Liver (tissue), 9 donors: Measurements from ENCODE around the gene MYO15A. TPM values are rescaled to one million over a fixed set of nuclear protein-coding genes. Genes with fewer than 3 reads are reported as not detected.

ENCODE experiments used
- DNase-seq: peaks from one replicate; pipeline ENCODE4 v3.0.0-alpha.2; 2017; ENCODE audit warnings: low spot score
- H3K27ac ChIP-seq, 2 donors: one replicate each; pipeline ENCODE4 v1.7.0; 2013; ENCODE audit warnings: inconsistent platforms in 2 of 2, low read length in 2 of 2, control low read depth in 1 of 2, low read depth in 1 of 2, mild to moderate bottlenecking in 1 of 2
- H3K27me3 ChIP-seq, 4 donors: one replicate each; pipeline versions ENCODE4 v1.6.1 to v1.7.0; 2013; ENCODE audit warnings: low read length in 3 of 4, inconsistent platforms in 1 of 4, mild to moderate bottlenecking in 1 of 4, moderate library complexity in 1 of 4; ENCODE audit not compliant: control insufficient read depth in 4 of 4, insufficient read depth in 4 of 4
- H3K36me3 ChIP-seq, 4 donors: one replicate each; pipeline versions ENCODE4 v1.6.1 to v1.7.0; 2013; ENCODE audit warnings: low read length in 3 of 4, mild to moderate bottlenecking in 3 of 4, low read depth in 1 of 4, moderate library complexity in 1 of 4; ENCODE audit not compliant: control insufficient read depth in 4 of 4, insufficient read depth in 3 of 4
- H3K4me1 ChIP-seq, 4 donors: one replicate each; pipeline versions ENCODE4 v1.6.1 to v1.7.0; 2013; ENCODE audit warnings: low read length in 3 of 4, mild to moderate bottlenecking in 3 of 4, moderate library complexity in 1 of 4; ENCODE audit not compliant: control insufficient read depth in 4 of 4, insufficient read depth in 4 of 4
- H3K4me3 ChIP-seq, 3 donors: one replicate each; pipeline versions ENCODE4 v1.6.1 to v1.7.0; 2013; ENCODE audit warnings: low read length in 3 of 3, control low read depth in 1 of 3, low read depth in 1 of 3, mild to moderate bottlenecking in 1 of 3
- H3K9ac ChIP-seq, 2 donors: one replicate each; pipeline ENCODE4 v1.7.0; 2013; ENCODE audit warnings: low read length in 2 of 2, mild to moderate bottlenecking in 2 of 2, moderate library complexity in 2 of 2, control low read depth in 1 of 2, low read depth in 1 of 2
- H3K9me3 ChIP-seq, 4 donors: one replicate each; pipeline versions ENCODE4 v1.6.1 to v1.7.0; 2013; ENCODE audit warnings: low read length in 3 of 4; ENCODE audit not compliant: control insufficient read depth in 4 of 4
- ATF3 ChIP-seq: IDR thresholded peaks from 2 replicates; pipeline ENCODE4 v1.6.1; 2016; ENCODE audit warnings: antibody characterized with exemption
- EGR1 ChIP-seq, 2 donors: IDR thresholded peaks; 2 replicates each; pipeline ENCODE4 v1.6.1; 2016 to 2018; ENCODE audit warnings: antibody characterized with exemption in 2 of 2, low read depth in 2 of 2
- FOXA1 ChIP-seq: IDR thresholded peaks from 2 replicates; pipeline ENCODE4 v1.6.1; 2016; ENCODE audit warnings: antibody characterized with exemption
- GABPA ChIP-seq, 2 donors: IDR thresholded peaks in 1 of 2; conservative IDR thresholded peaks in 1 of 2; 2 replicates each; pipeline ENCODE4 v1.6.1; 2016; ENCODE audit warnings: antibody characterized with exemption in 2 of 2, mild to moderate bottlenecking in 1 of 2, moderate library complexity in 1 of 2
- HNF4A ChIP-seq, 2 donors: conservative IDR thresholded peaks; 2 replicates each; pipeline ENCODE4 v1.6.1; 2016; ENCODE audit warnings: antibody characterized with exemption in 2 of 2, mild to moderate bottlenecking in 2 of 2
- HNF4G ChIP-seq: IDR thresholded peaks from 2 replicates; pipeline ENCODE4 v1.6.1; 2016; ENCODE audit warnings: antibody characterized with exemption
- NR2F2 ChIP-seq: IDR thresholded peaks from 2 replicates; pipeline ENCODE4 v1.6.1; 2016; ENCODE audit warnings: antibody characterized with exemption
- RAD21 ChIP-seq, 2 donors: IDR thresholded peaks; 2 replicates each; pipeline ENCODE4 v1.6.1; 2016; ENCODE audit warnings: antibody characterized with exemption in 2 of 2, mild to moderate bottlenecking in 2 of 2
- REST ChIP-seq: IDR thresholded peaks from 2 replicates; pipeline ENCODE4 v1.6.1; 2016; ENCODE audit warnings: antibody characterized with exemption, mild to moderate bottlenecking
- RXRA ChIP-seq, 2 donors: IDR thresholded peaks; 2 replicates each; pipeline ENCODE4 v1.6.1; 2017 to 2018; ENCODE audit warnings: antibody characterized with exemption in 2 of 2, mild to moderate bottlenecking in 1 of 2
- SP1 ChIP-seq: IDR thresholded peaks from 2 replicates; pipeline ENCODE4 v1.6.1; 2018; ENCODE audit warnings: antibody characterized with exemption, mild to moderate bottlenecking
- TAF1 ChIP-seq: conservative IDR thresholded peaks from 2 replicates; pipeline ENCODE4 v1.6.1; 2016; ENCODE audit warnings: antibody characterized with exemption, mild to moderate bottlenecking
- YY1 ChIP-seq: IDR thresholded peaks from 2 replicates; pipeline ENCODE4 v1.6.1; 2016; ENCODE audit warnings: antibody characterized with exemption, mild to moderate bottlenecking
- ZBTB33 ChIP-seq: IDR thresholded peaks from 2 replicates; pipeline ENCODE4 v1.6.1; 2016; ENCODE audit warnings: antibody characterized with exemption
- WGBS: extraction: QIAGEN DNeasy Blood & Tissue Kit; methylation state at CpG from one replicate; pipeline ENCODE4 v1.1.7; 2013; 5-methylcytosine and 5-hydroxymethylcytosine counted together
- polyA plus RNA-seq, 2 donors: library from polyadenylated mRNA; stranded (reverse) in 1 of 2; unstranded in 1 of 2; fragments of 200-250 nt in 1 of 2; fragments of >200 nt in 1 of 2; fragmentation: Nextera tagmentation in 1 of 2; extraction: Ambion mirVana in 1 of 2; gene quantifications; one replicate each; pipeline versions ENCODE4 v1.2.1 to v1.2.3, GENCODE V29; 2013 to 2015
- total RNA-seq, 2 donors: library from RNA; depleted of rRNA; stranded (reverse); fragments of >200 nt; gene quantifications; one replicate each; pipeline ENCODE4 v1.2.3, GENCODE V29; 2014
- donor health status: healthy.
- donor health status: healthy.
- donor health status: healthy.
- donor health status: healthy.
- donor health status: healthy.

Gene MYO15A
- total and polyA plus RNA-seq, 4 donors: 0.15 to 2.9 (median 0.97) TPM

GRCh38 chr17:18179804-18180203 is 71.2 kb downstream of the MYO15A start:
- WGBS: 98% methylated on average over 7 of the region's 7 CpGs
- H3K4me3 ChIP-seq: no peak overlapping the region
- no peak overlapping the region for H3K9ac ChIP-seq
- TF ChIP-seq YY1 (no peak), NR2F2 (no peak), FOXA1 (no peak), HNF4G (no peak)
- no peak for DNase-seq
- H3K36me3 ChIP-seq: no peaks in the 10 kb centered on the region
- H3K4me1 ChIP-seq: peaks cover 6 to 13% (median 9%) of the 10 kb centered on the region in 4 donors
- H3K27ac ChIP-seq: no peak overlapping the region
- H3K9me3 ChIP-seq: no peaks in the 10 kb centered on the region
- H3K27me3 ChIP-seq: no peaks in the 10 kb centered on the region

- no peak for DNase-seq
- no peak for TF ChIP-seq HNF4A (conservative IDR thresholded peaks at IDR 0.05)
- TF ChIP-seq GABPA (IDR thresholded peaks at IDR 0.05 in 1 of 2, conservative IDR thresholded peaks at IDR 0.05 in 1 of 2): no peak
- no peak for TF ChIP-seq EGR1 (IDR thresholded peaks at IDR 0.05; ENCODE audit: low read depth in 2 of 2)
- TF ChIP-seq REST: no peak
- TF ChIP-seq SP1: no peak
- TF ChIP-seq RXRA (IDR thresholded peaks at IDR 0.05): no peak
- TF ChIP-seq ZBTB33: no peak
- TF ChIP-seq ATF3: no peak
- no peak for TF ChIP-seq TAF1
- TF ChIP-seq RAD21 (IDR thresholded peaks at IDR 0.05): no peak
- H3K27me3 ChIP-seq: no peaks in the 10 kb centered on the region
- no peak overlapping the region for H3K4me3 ChIP-seq
- no peaks in the 10 kb centered on the region for H3K9me3 ChIP-seq
- peak overlapping the region in 1 of 2 donors; percentile 12 for H3K9ac ChIP-seq
- peak overlapping the region; percentile 96 to 99 for H3K27ac ChIP-seq
- H3K36me3 ChIP-seq: no peaks in the 10 kb centered on the region
- peaks cover 7 to 27% (median 20%) of the 10 kb centered on the region in 4 donors for H3K4me1 ChIP-seq
- WGBS: 78% methylated on average over 5 of the region's 5 CpGs
These were observed 72.8 kb downstream of the MYO15A start for GRCh38 chr17:18181358-18181757.
